Measurements from ENCODE around the gene SINHCAF.
"Not testable (repeated sequence)": the region's sequence is repeated elsewhere in the genome, so short reads cannot be mapped to it uniquely, and the experiment has no call there.

Gene SINHCAF

GRCh38 chr12:31246470-31246850 lies 79.5 kb downstream of the SINHCAF start:
- H2BK15ac ChIP-seq (replicated peaks; ENCODE audit: low read depth): no peak overlapping the region
- WGBS (ENCODE audit: extremely low coverage, insufficient coverage, low lambda C conversion rate): no CpG with 5 or more reads among the region's 10 CpGs
- H3K36me3 ChIP-seq (ENCODE audit: control insufficient read depth, insufficient read depth, low read length): no peaks in the 10 kb centered on the region
- no peak overlapping the region for H3K27ac ChIP-seq (ENCODE audit: low read depth, low read length)
- DNase-seq: no peak
- H3K4ac ChIP-seq (ENCODE audit: low read depth, low read length): no peak overlapping the region
- H2BK120ac ChIP-seq (ENCODE audit: low read depth, low read length): no peak overlapping the region
- no peak overlapping the region for H3K4me3 ChIP-seq (ENCODE audit: low read length)
- H3K56ac ChIP-seq (ENCODE audit: low read length): peak overlapping the region; percentile 15
- no peaks in the 10 kb centered on the region for H3K79me1 ChIP-seq (ENCODE audit: low read length)
- H2AK5ac ChIP-seq (ENCODE audit: low read length): no peak overlapping the region
- H3K9ac ChIP-seq (ENCODE audit: low read length): peak overlapping the region; percentile 35
- H3K79me2 ChIP-seq (ENCODE audit: control insufficient read depth, insufficient read depth, low read length): no peaks in the 10 kb centered on the region
- H3K4me2 ChIP-seq (ENCODE audit: low read length): no peak overlapping the region
- no peaks in the 10 kb centered on the region for H3K4me1 ChIP-seq (ENCODE audit: control insufficient read depth, low read depth, low read length)
- no peak overlapping the region for H2BK5ac ChIP-seq (ENCODE audit: low read length)
- no peaks in the 10 kb centered on the region for H3K27me3 ChIP-seq (ENCODE audit: insufficient read depth, low read length, poor library complexity)
- no peak overlapping the region for H3K18ac ChIP-seq (ENCODE audit: low read length)
- H4K8ac ChIP-seq (ENCODE audit: low read depth, low read length): no peak overlapping the region
- no peak overlapping the region for H3K23ac ChIP-seq (ENCODE audit: low read length)
- no peak overlapping the region for H4K5ac ChIP-seq (ENCODE audit: low read length)

- H3K79me2 ChIP-seq (ENCODE audit: control insufficient read depth, insufficient read depth, low read length): no peaks in the 10 kb centered on the region
- no peak overlapping the region for H4K5ac ChIP-seq (ENCODE audit: low read length)
- no peak overlapping the region for H3K4me3 ChIP-seq (ENCODE audit: low read length)
- H2BK15ac ChIP-seq (replicated peaks; ENCODE audit: low read depth): no peak overlapping the region
- H3K23ac ChIP-seq (ENCODE audit: low read length): no peak overlapping the region
- H3K9ac ChIP-seq (ENCODE audit: low read length): peak overlapping the region; percentile 35
- no peak overlapping the region for H3K56ac ChIP-seq (ENCODE audit: low read length)
- no peaks in the 10 kb centered on the region for H3K36me3 ChIP-seq (ENCODE audit: control insufficient read depth, insufficient read depth, low read length)
- H3K4me2 ChIP-seq (ENCODE audit: low read length): no peak overlapping the region
- no CpG with 5 or more reads among the region's 15 CpGs for WGBS (ENCODE audit: extremely low coverage, insufficient coverage, low lambda C conversion rate)
- H3K27ac ChIP-seq (ENCODE audit: low read depth, low read length): no peak overlapping the region
- peak; percentile 76 for DNase-seq
- H3K4ac ChIP-seq (ENCODE audit: low read depth, low read length): no peak overlapping the region
- no peak overlapping the region for H2BK120ac ChIP-seq (ENCODE audit: low read depth, low read length)
- no peak overlapping the region for H4K8ac ChIP-seq (ENCODE audit: low read depth, low read length)
- H3K79me1 ChIP-seq (ENCODE audit: low read length): no peaks in the 10 kb centered on the region
- no peaks in the 10 kb centered on the region for H3K27me3 ChIP-seq (ENCODE audit: insufficient read depth, low read length, poor library complexity)
- H2BK5ac ChIP-seq (ENCODE audit: low read length): no peak overlapping the region
- H3K4me1 ChIP-seq (ENCODE audit: control insufficient read depth, low read depth, low read length): no peaks in the 10 kb centered on the region
- no peak overlapping the region for H2AK5ac ChIP-seq (ENCODE audit: low read length)
- no peak overlapping the region for H3K18ac ChIP-seq (ENCODE audit: low read length)
Measured at GRCh38 chr12:31245822-31246469, 80.0 kb downstream of the SINHCAF start.

- not testable (repeated sequence) for H3K27me3 ChIP-seq (ENCODE audit: insufficient read depth, low read length, poor library complexity); H2BK120ac ChIP-seq (ENCODE audit: low read depth, low read length); H3K4ac ChIP-seq (ENCODE audit: low read depth, low read length); DNase-seq; H3K4me2 ChIP-seq (ENCODE audit: low read length); H3K4me1 ChIP-seq (ENCODE audit: control insufficient read depth, low read depth, low read length); H3K36me3 ChIP-seq (ENCODE audit: control insufficient read depth, insufficient read depth, low read length); H3K56ac ChIP-seq (ENCODE audit: low read length); H4K5ac ChIP-seq (ENCODE audit: low read length); H3K27ac ChIP-seq (ENCODE audit: low read depth, low read length); H3K23ac ChIP-seq (ENCODE audit: low read length); H2AK5ac ChIP-seq (ENCODE audit: low read length); H3K79me1 ChIP-seq (ENCODE audit: low read length); H3K4me3 ChIP-seq (ENCODE audit: low read length); H3K79me2 ChIP-seq (ENCODE audit: control insufficient read depth, insufficient read depth, low read length); H2BK5ac ChIP-seq (ENCODE audit: low read length); H3K18ac ChIP-seq (ENCODE audit: low read length); H2BK15ac ChIP-seq (replicated peaks; ENCODE audit: low read depth); H4K8ac ChIP-seq (ENCODE audit: low read depth, low read length); H3K9ac ChIP-seq (ENCODE audit: low read length)
- WGBS (ENCODE audit: extremely low coverage, insufficient coverage, low lambda C conversion rate): no CpG with 5 or more reads among the region's 10 CpGs
Measured at GRCh38 chr12:31242418-31242817, 83.5 kb downstream of the SINHCAF start.

- Histone ChIP-seq H3K79me2 (ENCODE audit: control insufficient read depth, insufficient read depth, low read length) (no peaks in the 10 kb centered on the region), H4K5ac (ENCODE audit: low read length) (no peak overlapping the region), H3K18ac (ENCODE audit: low read length) (no peak overlapping the region), H4K8ac (ENCODE audit: low read depth, low read length) (no peak overlapping the region), H3K23ac (ENCODE audit: low read length) (no peak overlapping the region), H3K79me1 (ENCODE audit: low read length) (no peaks in the 10 kb centered on the region), H2BK5ac (ENCODE audit: low read length) (no peak overlapping the region), H2AK5ac (ENCODE audit: low read length) (no peak overlapping the region), H3K36me3 (ENCODE audit: control insufficient read depth, insufficient read depth, low read length) (no peaks in the 10 kb centered on the region), H3K4me3 (ENCODE audit: low read length) (no peak overlapping the region), H3K27me3 (ENCODE audit: insufficient read depth, low read length, poor library complexity) (no peaks in the 10 kb centered on the region), H2BK120ac (ENCODE audit: low read depth, low read length) (no peak overlapping the region), H3K9ac (ENCODE audit: low read length) (no peak overlapping the region), H3K56ac (ENCODE audit: low read length) (no peak overlapping the region), H2BK15ac (replicated peaks; ENCODE audit: low read depth) (no peak overlapping the region), H3K4ac (ENCODE audit: low read depth, low read length) (no peak overlapping the region), H3K27ac (ENCODE audit: low read depth, low read length) (no peak overlapping the region), H3K4me1 (ENCODE audit: control insufficient read depth, low read depth, low read length) (no peaks in the 10 kb centered on the region), H3K4me2 (ENCODE audit: low read length) (no peak overlapping the region)
- WGBS (ENCODE audit: extremely low coverage, insufficient coverage, low lambda C conversion rate): no CpG with 5 or more reads among the region's 11 CpGs
- DNase-seq: peak; percentile 74
Measured at GRCh38 chr12:31238764-31239387, 87.1 kb downstream of the SINHCAF start.

- H3K23ac ChIP-seq (ENCODE audit: low read length); H3K4ac ChIP-seq (ENCODE audit: low read depth, low read length); H3K79me1 ChIP-seq (ENCODE audit: low read length); H2BK120ac ChIP-seq (ENCODE audit: low read depth, low read length); H3K4me2 ChIP-seq (ENCODE audit: low read length); H3K27ac ChIP-seq (ENCODE audit: low read depth, low read length); H3K36me3 ChIP-seq (ENCODE audit: control insufficient read depth, insufficient read depth, low read length); H3K4me1 ChIP-seq (ENCODE audit: control insufficient read depth, low read depth, low read length); H3K27me3 ChIP-seq (ENCODE audit: insufficient read depth, low read length, poor library complexity); H3K9ac ChIP-seq (ENCODE audit: low read length); H4K5ac ChIP-seq (ENCODE audit: low read length); H3K18ac ChIP-seq (ENCODE audit: low read length); H3K4me3 ChIP-seq (ENCODE audit: low read length); H2BK15ac ChIP-seq (replicated peaks; ENCODE audit: low read depth); H4K8ac ChIP-seq (ENCODE audit: low read depth, low read length); H3K79me2 ChIP-seq (ENCODE audit: control insufficient read depth, insufficient read depth, low read length); DNase-seq; H2BK5ac ChIP-seq (ENCODE audit: low read length); H2AK5ac ChIP-seq (ENCODE audit: low read length); H3K56ac ChIP-seq (ENCODE audit: low read length): not testable (repeated sequence)
- no CpG with 5 or more reads among the region's 10 CpGs for WGBS (ENCODE audit: extremely low coverage, insufficient coverage, low lambda C conversion rate)
Measured at GRCh38 chr12:31238333-31238732, 87.6 kb downstream of the SINHCAF start.

Measured in mesendoderm (in vitro differentiated cells).